Measurements from ENCODE around the gene PSD2.

The PSD2 gene

GRCh38 chr5:139757727-139758509, 37.7 kb upstream of the PSD2 start:
- Histone ChIP-seq H3K36me3 (ENCODE audit: control insufficient read depth, low read length) (no peaks in the 10 kb centered on the region), H3K4me3 (ENCODE audit: low read length) (no peak overlapping the region), H3K4me1 (ENCODE audit: control insufficient read depth, low read length) (peaks cover 42% of the 10 kb centered on the region), H4K20me1 (ENCODE audit: control insufficient read depth, insufficient read depth, low read depth, low read length) (no peaks in the 10 kb centered on the region; the same call in 1 of the 2 replicates), H3K9me2 (replicated peaks; ENCODE audit: control insufficient read depth, low read length) (no peaks in the 10 kb centered on the region), H3K4me2 (ENCODE audit: low read length) (no peak overlapping the region), H3K27me3 (ENCODE audit: control insufficient read depth, low read length) (peaks cover 40% of the 10 kb centered on the region), H3K27ac (ENCODE audit: low read depth, low read length) (no peak overlapping the region), H3K9me3 (ENCODE audit: control insufficient read depth, insufficient read depth, low read length) (no peaks in the 10 kb centered on the region), H3K79me2 (ENCODE audit: control insufficient read depth, low read length) (no peaks in the 10 kb centered on the region), H3F3A (ENCODE audit: control insufficient read depth, insufficient read depth) (no peaks in the 10 kb centered on the region)
- TF ChIP-seq EZH2phosphoT487 (IDR thresholded peaks at IDR 0.05; ENCODE audit: borderline replicate concordance, low read length) = no peak
- TF ChIP-seq CTCF (IDR thresholded peaks at IDR 0.05; ENCODE audit: low read depth, low read length, poor library complexity, severe bottlenecking) = no peak

- Histone ChIP-seq H3K79me2 (ENCODE audit: control insufficient read depth, low read length) (no peaks in the 10 kb centered on the region), H3K9me3 (ENCODE audit: control insufficient read depth, insufficient read depth, low read length) (no peaks in the 10 kb centered on the region), H3K9me2 (replicated peaks; ENCODE audit: control insufficient read depth, low read length) (no peaks in the 10 kb centered on the region), H3K27me3 (ENCODE audit: control insufficient read depth, low read length) (peaks cover 47% of the 10 kb centered on the region), H3F3A (ENCODE audit: control insufficient read depth, insufficient read depth) (no peaks in the 10 kb centered on the region), H3K4me2 (ENCODE audit: low read length) (no peak overlapping the region), H3K4me3 (ENCODE audit: low read length) (no peak overlapping the region), H3K36me3 (ENCODE audit: control insufficient read depth, low read length) (no peaks in the 10 kb centered on the region), H3K4me1 (ENCODE audit: control insufficient read depth, low read length) (peaks cover 42% of the 10 kb centered on the region), H4K20me1 (ENCODE audit: control insufficient read depth, insufficient read depth, low read depth, low read length) (no peaks in the 10 kb centered on the region; the same call in 1 of the 2 replicates), H3K27ac (ENCODE audit: low read depth, low read length) (no peak overlapping the region)
- no peak for TF ChIP-seq EZH2phosphoT487 (IDR thresholded peaks at IDR 0.05; ENCODE audit: borderline replicate concordance, low read length)
- no peak for TF ChIP-seq CTCF (IDR thresholded peaks at IDR 0.05; ENCODE audit: low read depth, low read length, poor library complexity, severe bottlenecking)
Measured at GRCh38 chr5:139758510-139759075, 37.0 kb upstream of the PSD2 start.

- Histone ChIP-seq H3K4me3 (ENCODE audit: low read length) (no peak overlapping the region), H4K20me1 (ENCODE audit: control insufficient read depth, insufficient read depth, low read depth, low read length) (no peaks in the 10 kb centered on the region; the same call in 1 of the 2 replicates), H3K4me2 (ENCODE audit: low read length) (no peak overlapping the region), H3K36me3 (ENCODE audit: control insufficient read depth, low read length) (no peaks in the 10 kb centered on the region), H3F3A (ENCODE audit: control insufficient read depth, insufficient read depth) (no peaks in the 10 kb centered on the region), H3K27me3 (ENCODE audit: control insufficient read depth, low read length) (peaks cover 54% of the 10 kb centered on the region), H3K9me2 (replicated peaks; ENCODE audit: control insufficient read depth, low read length) (no peaks in the 10 kb centered on the region), H3K9me3 (ENCODE audit: control insufficient read depth, insufficient read depth, low read length) (no peaks in the 10 kb centered on the region), H3K79me2 (ENCODE audit: control insufficient read depth, low read length) (no peaks in the 10 kb centered on the region), H3K4me1 (ENCODE audit: control insufficient read depth, low read length) (peaks cover 48% of the 10 kb centered on the region), H3K27ac (ENCODE audit: low read depth, low read length) (no peak overlapping the region)
- TF ChIP-seq EZH2phosphoT487 (IDR thresholded peaks at IDR 0.05; ENCODE audit: borderline replicate concordance, low read length) (no peak), CTCF (IDR thresholded peaks at IDR 0.05; ENCODE audit: low read depth, low read length, poor library complexity, severe bottlenecking) (no peak)
Measured at GRCh38 chr5:139759219-139759721, 36.3 kb upstream of the PSD2 start.
